Epidermal melanocyte (primary cell): ENCODE results near the gene ARHGAP10.

Experiments used
- DNase-seq: peaks from one replicate; pipeline ENCODE4 v3.0.0; 2011; ENCODE audit warnings: low spot score; ENCODE audit not compliant: insufficient read length

Gene ARHGAP10

GRCh38 chr4:147824316-147824715 lies 92.4 kb downstream of the ARHGAP10 start:
- DNase-seq = no peak

- DNase-seq = no peak
Observed at GRCh38 chr4:147824884-147825283, 93.0 kb downstream of the ARHGAP10 start.

GRCh38 chr4:147825451-147826287 lies 93.8 kb downstream of the ARHGAP10 start:
- no peak for DNase-seq

GRCh38 chr4:147826288-147826646 lies 94.4 kb downstream of the ARHGAP10 start:
- no peak for DNase-seq

- no peak for DNase-seq
Observed at GRCh38 chr4:147828331-147828905, 96.5 kb downstream of the ARHGAP10 start.

GRCh38 chr4:147829401-147830101 lies 97.7 kb downstream of the ARHGAP10 start:
- no peak for DNase-seq

GRCh38 chr4:147830102-147830463 lies 98.2 kb downstream of the ARHGAP10 start:
- no peak for DNase-seq

GRCh38 chr4:147830987-147831386 lies 99.1 kb downstream of the ARHGAP10 start:
- DNase-seq = no peak

GRCh38 chr4:147831551-147832171 lies 99.8 kb downstream of the ARHGAP10 start:
- peak; percentile 53 for DNase-seq

GRCh38 chr4:147833254-147833653 lies 101.4 kb downstream of the ARHGAP10 start:
- no peak for DNase-seq

GRCh38 chr4:147833741-147834140 lies 101.9 kb downstream of the ARHGAP10 start:
- DNase-seq = no peak

GRCh38 chr4:147834480-147834879 lies 102.6 kb downstream of the ARHGAP10 start:
- no peak for DNase-seq

- DNase-seq = no peak
Observed at GRCh38 chr4:147836807-147837206, 104.9 kb downstream of the ARHGAP10 start.

GRCh38 chr4:147837435-147837834 lies 105.5 kb downstream of the ARHGAP10 start:
- no peak for DNase-seq

GRCh38 chr4:147837854-147838253 lies 106.0 kb downstream of the ARHGAP10 start:
- no peak for DNase-seq

- no peak for DNase-seq
Observed at GRCh38 chr4:147839200-147839599, 107.3 kb downstream of the ARHGAP10 start.

GRCh38 chr4:147839663-147840062 lies 107.8 kb downstream of the ARHGAP10 start:
- no peak for DNase-seq

- DNase-seq = no peak
Observed at GRCh38 chr4:147840838-147841738, 109.2 kb downstream of the ARHGAP10 start.

GRCh38 chr4:147842573-147842972 lies 110.7 kb downstream of the ARHGAP10 start:
- DNase-seq = no peak

- no peak for DNase-seq
Observed at GRCh38 chr4:147843162-147843561, 111.3 kb downstream of the ARHGAP10 start.

- no peak for DNase-seq
Observed at GRCh38 chr4:147844781-147845180, 112.9 kb downstream of the ARHGAP10 start.
